ENCODE measurements around the gene ANKH. TPM values are rescaled to one million over a fixed set of nuclear protein-coding genes. Genes with fewer than 3 reads are reported as not detected.

ANKH gene
- total RNA-seq, 1 experiment from 2014 or later = 13.9 TPM

DNA sequence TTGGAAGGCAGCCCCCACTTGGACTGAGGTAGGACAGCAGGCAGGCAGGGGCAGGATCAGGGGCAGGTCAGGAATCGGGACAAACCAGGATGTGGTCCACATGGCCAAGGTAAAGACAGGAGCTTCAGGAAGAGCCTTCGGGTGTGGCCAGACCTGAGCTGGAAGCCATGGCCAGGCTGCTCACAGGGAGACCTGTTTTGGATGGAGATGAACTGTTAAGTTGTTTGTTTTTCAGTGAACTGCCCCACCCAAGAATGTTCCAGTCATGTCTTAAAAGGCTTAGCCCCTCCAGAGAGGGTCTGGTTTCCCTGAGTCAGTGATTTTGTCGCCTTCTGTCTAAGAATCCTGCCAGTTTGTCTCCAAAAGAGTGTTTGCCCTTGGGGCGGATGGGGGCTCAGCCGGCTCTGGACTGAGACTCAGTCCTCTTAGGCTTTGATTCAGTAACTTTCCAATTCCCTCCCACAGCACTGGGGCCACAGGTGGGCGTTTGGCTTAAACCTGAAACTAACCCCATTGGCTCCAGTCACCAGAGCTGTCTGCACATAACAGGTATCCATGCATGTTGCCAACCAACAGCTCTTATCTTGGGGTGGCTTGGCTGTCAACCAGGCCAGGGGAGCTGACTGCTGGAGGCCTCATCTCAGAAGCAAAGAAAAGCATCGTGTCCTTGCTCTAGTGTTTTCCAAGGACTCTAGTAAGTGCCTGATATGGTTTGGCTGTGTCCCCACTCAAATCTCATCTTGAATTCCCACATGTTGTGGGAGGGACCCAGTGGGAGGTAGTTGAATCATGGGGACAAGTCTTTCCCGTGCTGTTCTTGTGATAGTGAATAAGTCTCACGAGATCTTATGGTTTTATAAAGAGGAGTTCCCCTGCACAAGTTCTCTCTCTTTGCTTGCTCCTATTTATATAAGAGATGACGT lies 11.3 kb upstream of the ANKH start:
- no peak for DNase-seq (ENCODE audit: low spot score)
- H3K27ac ChIP-seq (ENCODE audit: low read depth, low read length, poor library complexity, severe bottlenecking) = no peak overlapping the region
- intact Hi-C loops (cut with micrococcal nuclease; ENCODE audit: unreplicated experiment) = no loop called here
- TF ChIP-seq CTCF (conservative IDR thresholded peaks at IDR 0.05; ENCODE audit: low read depth, low read length) (no peak), EZH2 (IDR thresholded peaks at IDR 0.05; ENCODE audit: borderline replicate concordance, low read depth, low read length, poor library complexity, severe bottlenecking) (no peak)
- no peaks in the 10 kb centered on the region for H3K4me1 ChIP-seq (ENCODE audit: insufficient read depth, low read length, poor library complexity, severe bottlenecking)
- no peaks in the 10 kb centered on the region for H3K9me3 ChIP-seq (ENCODE audit: low read depth, low read length, poor library complexity, severe bottlenecking)
- CTCF ChIA-PET = no interaction called here
- POLR2A ChIA-PET (ENCODE audit: low non-redundant PET) = no interaction called here
- H3K4me3 ChIP-seq (ENCODE audit: low read depth, low read length, poor library complexity, severe bottlenecking) = no peak overlapping the region
- H3K27me3 ChIP-seq (replicated peaks; ENCODE audit: insufficient read depth, low read depth, low read length, poor library complexity) = no peaks in the 10 kb centered on the region
- H3K36me3 ChIP-seq (ENCODE audit: insufficient read depth, low read length, poor library complexity, severe bottlenecking) = no peaks in the 10 kb centered on the region
- no TSS peak for BruUV-seq (replicated peaks)

- ChIA-PET CTCF (no interaction called here), POLR2A (ENCODE audit: low non-redundant PET) (no interaction called here)
- TF ChIP-seq CTCF (conservative IDR thresholded peaks at IDR 0.05; ENCODE audit: low read depth, low read length) (no peak), EZH2 (IDR thresholded peaks at IDR 0.05; ENCODE audit: borderline replicate concordance, low read depth, low read length, poor library complexity, severe bottlenecking) (no peak)
- DNase-seq (ENCODE audit: low spot score) = no peak
- H3K27ac ChIP-seq (ENCODE audit: low read depth, low read length, poor library complexity, severe bottlenecking) = no peak overlapping the region
- no peak overlapping the region for H3K4me3 ChIP-seq (ENCODE audit: low read depth, low read length, poor library complexity, severe bottlenecking)
- intact Hi-C loops (cut with micrococcal nuclease; ENCODE audit: unreplicated experiment) = no loop called here
- no peaks in the 10 kb centered on the region for H3K9me3 ChIP-seq (ENCODE audit: low read depth, low read length, poor library complexity, severe bottlenecking)
- H3K27me3 ChIP-seq (replicated peaks; ENCODE audit: insufficient read depth, low read depth, low read length, poor library complexity) = peaks cover 6% of the 10 kb centered on the region
- no TSS peak for BruUV-seq (replicated peaks)
- no peaks in the 10 kb centered on the region for H3K4me1 ChIP-seq (ENCODE audit: insufficient read depth, low read length, poor library complexity, severe bottlenecking)
- no peaks in the 10 kb centered on the region for H3K36me3 ChIP-seq (ENCODE audit: insufficient read depth, low read length, poor library complexity, severe bottlenecking)
These were observed 10.2 kb upstream of the ANKH start for GRCh38 chr5:14881826-14882225.

DNA sequence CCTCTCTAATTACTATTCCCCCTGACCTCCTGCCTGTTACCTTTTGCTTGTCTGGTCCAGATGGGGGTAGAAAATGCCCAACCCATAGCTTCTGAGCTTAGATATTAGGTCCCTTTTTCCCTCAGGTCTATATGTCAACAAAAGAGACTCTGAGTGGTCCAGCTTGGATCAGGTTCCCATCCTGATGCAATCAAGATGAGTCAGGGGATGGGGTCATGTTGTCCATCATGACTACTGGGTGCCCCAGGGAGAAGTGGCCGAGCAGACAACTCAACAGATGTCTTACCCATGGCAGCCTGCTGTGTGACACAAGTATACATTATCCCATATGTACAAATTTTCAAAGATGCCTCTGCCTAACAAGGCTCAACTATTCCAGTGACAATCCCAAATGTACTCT lies 9.1 kb upstream of the ANKH start:
- no TSS peak for BruUV-seq (replicated peaks)
- no peak for DNase-seq (ENCODE audit: low spot score)
- intact Hi-C loops (cut with micrococcal nuclease; ENCODE audit: unreplicated experiment) = no loop called here
- ChIA-PET POLR2A (ENCODE audit: low non-redundant PET) (no interaction called here), CTCF (no interaction called here)
- Histone ChIP-seq H3K4me3 (ENCODE audit: low read depth, low read length, poor library complexity, severe bottlenecking) (no peak overlapping the region), H3K27me3 (replicated peaks; ENCODE audit: insufficient read depth, low read depth, low read length, poor library complexity) (peaks cover 14% of the 10 kb centered on the region), H3K27ac (ENCODE audit: low read depth, low read length, poor library complexity, severe bottlenecking) (no peak overlapping the region), H3K9me3 (ENCODE audit: low read depth, low read length, poor library complexity, severe bottlenecking) (no peaks in the 10 kb centered on the region), H3K4me1 (ENCODE audit: insufficient read depth, low read length, poor library complexity, severe bottlenecking) (no peaks in the 10 kb centered on the region), H3K36me3 (ENCODE audit: insufficient read depth, low read length, poor library complexity, severe bottlenecking) (no peaks in the 10 kb centered on the region)
- TF ChIP-seq EZH2 (IDR thresholded peaks at IDR 0.05; ENCODE audit: borderline replicate concordance, low read depth, low read length, poor library complexity, severe bottlenecking) = no peak
- TF ChIP-seq CTCF (conservative IDR thresholded peaks at IDR 0.05; ENCODE audit: low read depth, low read length) = no peak
